Stimulated activated naive CD8-positive, alpha-beta T cell treated with anti-CD3 and anti-CD28 coated beads, Interleukin-15, amount 100 ng/mL, for 72 hours (primary cell): ENCODE results near the gene CLEC18C.
A peak's percentile ranks its signal among the peaks of the same experiment; 100 is the strongest.
"Not testable (repeated sequence)": the region's sequence is repeated elsewhere in the genome, so short reads cannot be mapped to it uniquely, and the experiment has no call there.

Experiments
- ATAC-seq: fragments of 150-1000 bp; cut with Tn5 transposase; 2 replicates; pipeline ENCODE4 v1.10.0; 2021; ENCODE audit warnings: mild to moderate bottlenecking, moderate library complexity
- DNase-seq, 2 donors: peaks; one replicate each; pipeline ENCODE4 v3.0.0; 2021 to 2022
- H3K27ac Mint-ChIP-seq, 2 donors: one replicate each; pipeline ENCODE4 v1.8.0; 2022; ENCODE audit warnings: mild to moderate bottlenecking in 2 of 2, mixed read lengths in 2 of 2, moderate library complexity in 2 of 2
- H3K27me3 Mint-ChIP-seq: one replicate; pipeline ENCODE4 v1.8.0; 2022; ENCODE audit warnings: mixed read lengths
- H3K4me1 Mint-ChIP-seq: one replicate; pipeline ENCODE4 v1.8.0; 2022; ENCODE audit warnings: mild to moderate bottlenecking, mixed read lengths
- H3K4me3 Mint-ChIP-seq, 2 donors: one replicate each; pipeline ENCODE4 v1.8.0; 2022; ENCODE audit warnings: mild to moderate bottlenecking in 2 of 2, mixed read lengths in 2 of 2, moderate library complexity in 1 of 2
- H3K9me3 Mint-ChIP-seq, 2 donors: one replicate each; pipeline ENCODE4 v1.8.0; 2022; ENCODE audit warnings: mixed read lengths in 2 of 2

The CLEC18C gene

GRCh38 chr16:70173212-70173837, at the start of gene CLEC18C:
TSS of gene CLEC18C (plus strand) at chr16:70173787. CDS start at chr16:70174279, 492 bp downstream.
- not testable (repeated sequence) for DNase-seq, H3K27me3 Mint-ChIP-seq, H3K9me3 Mint-ChIP-seq, H3K27ac Mint-ChIP-seq, H3K4me3 Mint-ChIP-seq, ATAC-seq, H3K4me1 Mint-ChIP-seq

- H3K27ac Mint-ChIP-seq: not testable (repeated sequence)
These were observed 49.8 kb upstream of the CLEC18C start for GRCh38 chr16:70123822-70124221.

DNA sequence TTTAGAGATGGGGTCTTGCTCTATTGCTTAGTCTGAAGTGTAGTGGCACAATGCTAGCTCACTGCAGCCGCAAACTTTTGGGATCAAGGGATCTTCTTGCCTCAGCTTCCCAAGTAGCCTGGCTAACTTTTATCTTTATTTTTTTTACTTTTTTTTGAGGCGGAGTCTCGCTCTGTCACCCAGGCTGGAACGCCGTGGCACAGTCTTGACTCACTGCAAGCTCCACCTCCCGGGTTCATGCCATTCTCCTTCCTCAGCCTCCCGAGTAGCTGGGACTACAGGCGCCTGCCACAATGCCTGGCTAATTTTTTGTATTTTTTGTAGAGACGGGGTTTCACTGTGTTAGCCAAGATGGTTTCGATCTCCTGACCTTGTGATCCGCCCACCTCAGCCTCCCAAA, 47.4 kb upstream of the CLEC18C start:
- not testable (repeated sequence) for H3K27ac Mint-ChIP-seq, H3K27me3 Mint-ChIP-seq, ATAC-seq, DNase-seq, H3K9me3 Mint-ChIP-seq, H3K4me3 Mint-ChIP-seq, H3K4me1 Mint-ChIP-seq

More at GRCh38 chr16:70123822-70124221, 49.8 kb upstream of the CLEC18C start:
- DNase-seq, ATAC-seq, H3K9me3 Mint-ChIP-seq, H3K27me3 Mint-ChIP-seq, H3K4me3 Mint-ChIP-seq: not testable (repeated sequence)
- peaks cover 12% of the 10 kb centered on the region for H3K4me1 Mint-ChIP-seq

- not testable (repeated sequence) for H3K27me3 Mint-ChIP-seq, H3K4me1 Mint-ChIP-seq, H3K9me3 Mint-ChIP-seq, ATAC-seq, H3K4me3 Mint-ChIP-seq, DNase-seq
- H3K27ac Mint-ChIP-seq: peak overlapping the region in 1 of 2 donors; percentile 21
These were observed 45.9 kb upstream of the CLEC18C start for GRCh38 chr16:70127706-70128105.

DNA sequence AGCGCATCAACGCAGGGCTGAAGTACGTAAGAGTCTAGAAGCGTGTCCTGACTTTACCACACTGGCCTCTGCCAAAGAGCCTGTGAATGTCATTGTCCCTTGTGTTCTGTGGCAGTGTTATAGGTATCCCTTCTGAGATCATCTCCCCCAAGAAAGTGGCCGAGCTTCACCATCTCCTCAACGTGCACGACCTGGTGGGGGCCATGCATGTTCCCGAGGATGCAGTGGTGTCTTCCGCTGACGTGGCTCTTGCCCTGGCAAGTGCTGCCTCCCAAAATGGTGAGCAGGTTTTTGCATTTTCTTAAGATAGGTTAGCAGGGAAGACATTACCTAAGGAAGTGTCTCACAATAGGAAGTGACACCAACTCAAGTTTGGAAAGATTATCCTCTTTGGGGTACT, 44.7 kb upstream of the CLEC18C start:
- H3K27me3 Mint-ChIP-seq: not testable (repeated sequence)

DNA sequence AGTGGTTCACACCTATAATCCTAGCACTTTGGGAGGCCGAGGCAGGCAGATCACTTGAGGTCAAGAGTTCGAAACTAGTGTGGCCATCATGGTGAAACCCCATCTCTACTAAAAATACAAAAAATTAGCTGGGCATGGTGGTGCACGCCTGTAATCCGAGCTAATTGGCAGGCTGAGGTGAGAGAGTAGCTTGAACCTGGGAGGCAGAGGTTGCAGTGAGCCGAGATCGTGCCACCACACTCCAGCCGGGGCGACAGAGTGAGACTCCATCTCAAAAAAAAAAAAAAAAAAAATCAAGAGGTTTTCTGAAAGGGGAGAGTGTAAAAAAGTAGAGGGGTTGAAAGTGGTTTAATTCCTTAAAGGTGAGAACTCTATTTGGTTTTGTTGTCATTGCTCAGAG, 37.8 kb upstream of the CLEC18C start:
- not testable (repeated sequence) for H3K4me3 Mint-ChIP-seq, DNase-seq, H3K9me3 Mint-ChIP-seq, H3K4me1 Mint-ChIP-seq, ATAC-seq, H3K27me3 Mint-ChIP-seq
- peak overlapping the region in 1 of 2 donors; percentile 38 for H3K27ac Mint-ChIP-seq

More for the DNA sequence above, 44.7 kb upstream of the CLEC18C start:
- DNase-seq, H3K4me3 Mint-ChIP-seq, H3K4me1 Mint-ChIP-seq, H3K27ac Mint-ChIP-seq, H3K9me3 Mint-ChIP-seq, ATAC-seq: not testable (repeated sequence)

DNA sequence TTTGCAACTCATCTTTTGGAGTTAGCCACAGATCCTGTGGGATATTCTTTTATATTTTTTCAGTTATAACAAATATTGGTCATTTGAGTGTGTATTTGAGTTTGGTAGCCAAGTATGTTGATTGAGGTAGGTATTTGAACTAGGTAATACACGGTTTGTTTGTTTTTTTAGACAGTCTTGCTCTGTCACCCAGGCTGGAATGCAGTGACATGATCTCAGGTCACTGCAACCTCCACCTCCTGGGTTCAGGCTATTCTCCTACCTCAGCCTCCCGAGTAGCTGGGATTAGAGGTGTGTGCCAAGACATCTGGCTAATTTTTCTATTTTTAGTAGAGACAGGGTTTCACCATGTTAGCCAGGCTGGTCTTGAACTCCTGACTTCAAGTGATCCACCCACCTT, 37.0 kb upstream of the CLEC18C start:
- ATAC-seq, DNase-seq, H3K9me3 Mint-ChIP-seq, H3K4me3 Mint-ChIP-seq, H3K27ac Mint-ChIP-seq, H3K4me1 Mint-ChIP-seq, H3K27me3 Mint-ChIP-seq: not testable (repeated sequence)

DNA sequence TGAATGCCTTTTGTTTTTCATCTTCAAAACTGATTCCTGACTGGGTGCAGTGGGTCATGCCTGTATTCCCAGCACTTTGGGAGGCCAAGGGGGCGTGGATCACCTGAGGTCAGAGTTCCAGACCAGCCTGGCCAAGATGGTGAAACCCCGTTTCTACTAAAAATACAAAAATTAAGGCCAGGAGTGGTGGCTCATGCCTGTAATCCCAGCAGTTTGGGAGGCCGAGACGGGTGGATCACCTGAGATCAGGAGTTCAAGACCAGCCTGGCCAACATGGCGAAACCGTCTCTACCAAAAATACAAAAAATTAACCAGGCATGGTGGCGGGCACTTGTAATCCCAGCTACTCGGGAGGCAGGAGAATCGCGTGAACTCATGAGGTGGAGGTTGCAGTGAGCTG, 30.8 kb upstream of the CLEC18C start:
- H3K9me3 Mint-ChIP-seq, H3K4me1 Mint-ChIP-seq, H3K27ac Mint-ChIP-seq, H3K27me3 Mint-ChIP-seq, DNase-seq, ATAC-seq, H3K4me3 Mint-ChIP-seq: not testable (repeated sequence)

DNA sequence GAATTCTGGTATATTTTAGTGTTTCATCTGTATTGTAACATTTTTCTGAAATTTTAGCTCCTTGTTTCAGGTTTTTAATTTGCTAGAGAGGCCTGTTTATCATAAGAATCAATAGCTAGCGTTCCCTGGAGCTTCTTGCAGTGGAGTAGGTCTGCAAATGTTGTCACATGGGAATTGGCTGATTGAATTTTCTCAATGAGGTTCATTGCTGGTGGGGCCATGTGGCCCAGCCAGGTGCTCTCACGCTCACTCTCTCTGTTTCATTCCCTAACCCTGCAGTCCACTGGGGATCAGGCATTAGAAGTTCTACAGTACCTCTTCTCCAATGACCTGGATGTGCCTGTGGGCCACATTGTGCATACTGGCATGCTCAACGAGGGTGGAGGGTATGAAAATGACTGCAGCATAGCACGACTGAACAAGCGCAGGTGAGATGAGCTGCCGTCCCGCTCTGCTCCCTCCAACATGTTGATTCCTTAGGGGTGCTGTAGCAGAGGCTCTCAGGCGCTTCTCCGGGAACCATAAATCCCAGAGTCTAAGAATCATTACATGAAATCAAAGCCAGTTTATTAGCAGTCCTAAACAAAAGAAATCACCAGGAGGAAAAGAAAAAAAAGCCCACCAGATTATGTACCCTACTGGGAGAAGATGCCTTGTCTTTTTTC, 30.2 kb upstream of the CLEC18C start:
- not testable (repeated sequence) for H3K9me3 Mint-ChIP-seq, H3K27me3 Mint-ChIP-seq, H3K27ac Mint-ChIP-seq, H3K4me3 Mint-ChIP-seq, DNase-seq, H3K4me1 Mint-ChIP-seq, ATAC-seq

GRCh38 chr16:70147853-70148252, 25.7 kb upstream of the CLEC18C start:
- ATAC-seq, DNase-seq, H3K9me3 Mint-ChIP-seq, H3K4me1 Mint-ChIP-seq, H3K27me3 Mint-ChIP-seq, H3K27ac Mint-ChIP-seq, H3K4me3 Mint-ChIP-seq: not testable (repeated sequence)

- not testable (repeated sequence) for H3K27ac Mint-ChIP-seq, H3K4me1 Mint-ChIP-seq, H3K4me3 Mint-ChIP-seq, DNase-seq, H3K27me3 Mint-ChIP-seq, H3K9me3 Mint-ChIP-seq, ATAC-seq
These were observed 25.1 kb upstream of the CLEC18C start for GRCh38 chr16:70148453-70148852.

DNA sequence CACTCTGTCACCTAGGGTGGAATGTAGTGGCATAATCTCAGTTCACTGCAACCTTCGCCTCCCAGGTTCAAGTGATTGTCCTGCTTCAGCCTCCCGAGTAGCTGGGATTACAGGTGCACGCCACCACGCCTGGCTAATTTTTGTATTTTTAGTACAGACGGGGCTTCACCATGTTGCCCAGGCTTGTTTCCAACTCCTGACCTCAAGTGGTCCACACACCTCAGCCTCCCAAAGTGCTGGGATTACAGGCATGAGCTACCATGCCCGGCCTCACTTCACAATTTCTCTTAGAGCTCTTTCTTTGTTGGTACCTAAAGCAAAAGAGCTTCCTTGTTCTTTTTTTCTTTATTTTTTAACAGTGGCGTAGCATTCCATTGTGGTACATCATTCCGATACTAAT, 24.3 kb upstream of the CLEC18C start:
- not testable (repeated sequence) for DNase-seq, H3K9me3 Mint-ChIP-seq, ATAC-seq, H3K4me3 Mint-ChIP-seq, H3K27me3 Mint-ChIP-seq, H3K4me1 Mint-ChIP-seq
- H3K27ac Mint-ChIP-seq: peak overlapping the region in 1 of 2 donors; percentile 94

GRCh38 chr16:70151391-70151790, 22.2 kb upstream of the CLEC18C start:
- no peak overlapping the region for H3K4me3 Mint-ChIP-seq
- DNase-seq: no peak
- ATAC-seq: peak; percentile 40

GRCh38 chr16:70151941-70152509, 21.6 kb upstream of the CLEC18C start:
- no peak for DNase-seq
- H3K27ac Mint-ChIP-seq: peak overlapping the region in 1 of 2 donors; percentile 12
- no peak overlapping the region for H3K4me3 Mint-ChIP-seq
- no peaks in the 10 kb centered on the region for H3K27me3 Mint-ChIP-seq
- ATAC-seq: no peak
- H3K4me1 Mint-ChIP-seq: no peaks in the 10 kb centered on the region
- no peaks in the 10 kb centered on the region for H3K9me3 Mint-ChIP-seq

More at GRCh38 chr16:70151391-70151790, 22.2 kb upstream of the CLEC18C start:
- Mint-ChIP-seq H3K27ac (peak overlapping the region in 1 of 2 donors; percentile 9), H3K27me3 (no peaks in the 10 kb centered on the region), H3K9me3 (no peaks in the 10 kb centered on the region), H3K4me1 (no peaks in the 10 kb centered on the region)

GRCh38 chr16:70152578-70153302, 20.8 kb upstream of the CLEC18C start:
- H3K4me3 Mint-ChIP-seq: no peak overlapping the region
- H3K27me3 Mint-ChIP-seq: no peaks in the 10 kb centered on the region
- DNase-seq (no peak), ATAC-seq (no peak)
- H3K27ac Mint-ChIP-seq: peak overlapping the region in 1 of 2 donors; percentile 22
- H3K4me1 Mint-ChIP-seq: no peaks in the 10 kb centered on the region
- H3K9me3 Mint-ChIP-seq: no peaks in the 10 kb centered on the region

- not testable (repeated sequence) for H3K9me3 Mint-ChIP-seq
These were observed 18.9 kb upstream of the CLEC18C start for GRCh38 chr16:70154736-70155135.

More at GRCh38 chr16:70154736-70155135, 18.9 kb upstream of the CLEC18C start:
- H3K4me1 Mint-ChIP-seq, DNase-seq, ATAC-seq, H3K4me3 Mint-ChIP-seq, H3K27me3 Mint-ChIP-seq, H3K27ac Mint-ChIP-seq: not testable (repeated sequence)
